Cardiac muscle cell (in vitro differentiated cells and primary cell): ENCODE data around the gene BPIFA1. TPM values are rescaled to one million over a fixed set of nuclear protein-coding genes. Genes with fewer than 3 reads are reported as not detected.

Experiments used
- DNase-seq, 2 donors: peaks; one replicate each; pipeline versions ENCODE4 v3.0.0 to v3.0.0-alpha.2; 2010 to 2017; ENCODE audit warnings: low read depth in 1 of 2, low spot score in 1 of 2
- H3K27ac ChIP-seq: fragments of 200-600 bp; sonication (generic); 2 replicates; pipeline ENCODE4 v1.5.1; 2016
- H3K27me3 ChIP-seq: fragments of 200-600 bp; sonication (generic); 2 replicates; pipeline ENCODE4 v1.6.0; 2016; ENCODE audit warnings: control low read depth
- H3K36me3 ChIP-seq: fragments of 200-600 bp; sonication (generic); 2 replicates; pipeline ENCODE4 v1.5.1; 2016; ENCODE audit warnings: control low read depth
- H3K4me1 ChIP-seq: fragments of 200-600 bp; sonication (generic); 2 replicates; pipeline ENCODE4 v1.8.1; 2017; ENCODE audit warnings: low read depth, mild to moderate bottlenecking, mixed run types
- H3K4me3 ChIP-seq: fragments of 200-600 bp; sonication (generic); 2 replicates; pipeline ENCODE4 v1.5.1; 2016; ENCODE audit warnings: mild to moderate bottlenecking
- H3K9me3 ChIP-seq: fragments of 200-600 bp; sonication (generic); 2 replicates; pipeline ENCODE4 v1.5.1; 2017; ENCODE audit warnings: low read depth, mild to moderate bottlenecking, control low read depth
- CTCF ChIP-seq: IDR thresholded peaks from 2 replicates; pipeline ENCODE4 v1.5.1; 2012; ENCODE audit warnings: low read depth, mild to moderate bottlenecking, low read length
- polyA plus RNA-seq: library from polyadenylated mRNA; unstranded; fragments of >200 nt; fragmentation: Nextera tagmentation; extraction: Ambion mirVana; gene quantifications from 2 replicates; pipeline ENCODE4 v1.2.1, GENCODE V29; 2016
- total RNA-seq: library from RNA; depleted of rRNA; stranded (reverse); fragments of >200 nt; gene quantifications from 2 replicates; pipeline ENCODE4 v1.2.3, GENCODE V29; 2016

Gene BPIFA1
- total and polyA plus RNA-seq, 2 experiments from 2014 or later = not detected

DNA sequence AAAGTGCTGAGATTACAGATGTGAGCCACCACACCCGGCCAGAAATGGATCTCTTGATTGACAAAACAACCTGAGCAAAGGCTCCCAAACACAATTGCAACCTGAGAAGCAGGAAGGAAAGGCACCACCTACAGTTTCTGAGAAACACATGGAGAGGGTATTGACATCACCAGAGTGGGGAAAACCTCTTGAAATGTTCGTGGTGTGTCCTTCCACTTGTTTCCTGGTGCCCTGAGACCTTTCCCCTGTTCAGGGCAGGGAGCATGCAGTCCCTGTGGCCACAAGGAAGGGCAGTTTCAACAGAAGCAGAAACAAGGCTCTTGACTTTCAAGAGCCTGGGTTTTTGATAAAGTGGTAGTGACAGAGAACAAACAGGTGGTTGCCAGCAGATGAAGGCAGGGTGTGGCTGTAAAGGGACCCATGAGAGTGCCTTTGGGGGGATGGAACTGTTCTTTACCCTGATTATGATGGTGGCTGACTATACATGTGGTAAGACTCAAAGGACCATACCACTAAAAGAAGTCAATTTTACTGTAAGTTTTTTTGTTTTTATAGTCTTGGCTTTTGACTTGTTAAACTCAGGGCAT is 3.2 kb upstream of the BPIFA1 start:
- peaks cover 71% of the 10 kb centered on the region for H3K27me3 ChIP-seq
- DNase-seq = peak in 1 of 2 donors; percentile 70
- no peak for TF ChIP-seq CTCF

GRCh38 chr20:33233129-33233774 is 2.5 kb upstream of the BPIFA1 start:
- no peaks in the 10 kb centered on the region for H3K4me1 ChIP-seq
- H3K36me3 ChIP-seq = no peaks in the 10 kb centered on the region
- no peak for TF ChIP-seq CTCF
- no peak overlapping the region for H3K27ac ChIP-seq
- no peak overlapping the region for H3K4me3 ChIP-seq
- no peaks in the 10 kb centered on the region for H3K9me3 ChIP-seq
- DNase-seq = peak in 1 of 2 donors; percentile 24
- H3K27me3 ChIP-seq = peaks cover 65% of the 10 kb centered on the region

More for the DNA sequence above, 3.2 kb upstream of the BPIFA1 start:
- Histone ChIP-seq H3K27ac (no peak overlapping the region), H3K4me3 (no peak overlapping the region), H3K36me3 (no peaks in the 10 kb centered on the region), H3K9me3 (no peaks in the 10 kb centered on the region), H3K4me1 (no peaks in the 10 kb centered on the region)

- Histone ChIP-seq H3K4me3 (no peak overlapping the region), H3K27ac (no peak overlapping the region), H3K27me3 (peaks cover 60% of the 10 kb centered on the region), H3K9me3 (no peaks in the 10 kb centered on the region), H3K4me1 (no peaks in the 10 kb centered on the region), H3K36me3 (no peaks in the 10 kb centered on the region)
- DNase-seq = no peak
- no peak for TF ChIP-seq CTCF
Observed at GRCh38 chr20:33234050-33234449, 1.7 kb upstream of the BPIFA1 start.

DNA sequence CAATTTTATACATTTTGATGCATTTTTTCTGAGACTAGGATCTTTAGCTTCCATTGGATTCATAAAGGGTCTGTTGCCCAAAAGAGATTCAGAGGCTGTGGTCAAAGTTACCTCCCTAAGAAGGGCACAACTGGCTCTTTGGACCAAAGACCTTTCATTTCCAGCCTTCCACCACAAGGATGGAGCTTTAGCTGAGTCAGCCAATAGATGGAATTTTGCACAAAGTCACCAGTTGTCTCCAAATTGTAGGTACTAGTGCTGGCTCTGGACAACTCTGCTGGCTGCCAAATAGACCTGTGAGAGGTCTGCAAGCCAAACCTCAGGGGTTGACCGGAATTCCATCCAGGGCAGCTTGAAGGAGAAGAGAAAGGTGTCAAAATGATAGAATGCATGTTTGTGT is 555 bp downstream of the BPIFA1 start:
- H3K27ac ChIP-seq = no peak overlapping the region
- no peak for TF ChIP-seq CTCF
- H3K4me3 ChIP-seq = no peak overlapping the region
- H3K27me3 ChIP-seq = peaks cover 44% of the 10 kb centered on the region
- no peaks in the 10 kb centered on the region for H3K9me3 ChIP-seq
- H3K36me3 ChIP-seq = no peaks in the 10 kb centered on the region
- no peak for DNase-seq
- H3K4me1 ChIP-seq = no peaks in the 10 kb centered on the region

DNA sequence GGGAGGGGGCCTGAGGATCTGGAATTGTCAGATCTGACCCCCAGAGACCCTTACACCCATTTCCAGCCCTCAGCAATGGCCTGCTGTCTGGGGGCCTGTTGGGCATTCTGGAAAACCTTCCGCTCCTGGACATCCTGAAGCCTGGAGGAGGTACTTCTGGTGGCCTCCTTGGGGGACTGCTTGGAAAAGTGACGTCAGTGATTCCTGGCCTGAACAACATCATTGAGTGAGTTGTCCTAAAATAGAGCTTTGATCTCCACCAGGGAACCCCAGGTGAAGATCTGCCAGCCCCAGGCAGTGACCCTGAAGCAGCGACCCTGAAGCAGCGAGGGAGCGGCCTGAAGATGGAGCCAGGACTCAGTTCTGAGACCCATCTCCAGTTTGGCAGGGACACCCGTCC is 2.2 kb downstream of the BPIFA1 start:
- TF ChIP-seq CTCF = no peak
- H3K36me3 ChIP-seq = no peaks in the 10 kb centered on the region

More for the DNA sequence above, 2.2 kb downstream of the BPIFA1 start:
- no peaks in the 10 kb centered on the region for H3K4me1 ChIP-seq
- no peak for DNase-seq
- H3K27ac ChIP-seq = no peak overlapping the region
- H3K27me3 ChIP-seq = peaks cover 44% of the 10 kb centered on the region
- no peak overlapping the region for H3K4me3 ChIP-seq
- no peaks in the 10 kb centered on the region for H3K9me3 ChIP-seq
